ENCODE results near the gene PIEZO1. TPM values are rescaled to one million over a fixed set of nuclear protein-coding genes. Genes with fewer than 3 reads are reported as not detected.

The PIEZO1 gene
- total RNA-seq, 1 donor from 2014 or later = 247 TPM

DNA sequence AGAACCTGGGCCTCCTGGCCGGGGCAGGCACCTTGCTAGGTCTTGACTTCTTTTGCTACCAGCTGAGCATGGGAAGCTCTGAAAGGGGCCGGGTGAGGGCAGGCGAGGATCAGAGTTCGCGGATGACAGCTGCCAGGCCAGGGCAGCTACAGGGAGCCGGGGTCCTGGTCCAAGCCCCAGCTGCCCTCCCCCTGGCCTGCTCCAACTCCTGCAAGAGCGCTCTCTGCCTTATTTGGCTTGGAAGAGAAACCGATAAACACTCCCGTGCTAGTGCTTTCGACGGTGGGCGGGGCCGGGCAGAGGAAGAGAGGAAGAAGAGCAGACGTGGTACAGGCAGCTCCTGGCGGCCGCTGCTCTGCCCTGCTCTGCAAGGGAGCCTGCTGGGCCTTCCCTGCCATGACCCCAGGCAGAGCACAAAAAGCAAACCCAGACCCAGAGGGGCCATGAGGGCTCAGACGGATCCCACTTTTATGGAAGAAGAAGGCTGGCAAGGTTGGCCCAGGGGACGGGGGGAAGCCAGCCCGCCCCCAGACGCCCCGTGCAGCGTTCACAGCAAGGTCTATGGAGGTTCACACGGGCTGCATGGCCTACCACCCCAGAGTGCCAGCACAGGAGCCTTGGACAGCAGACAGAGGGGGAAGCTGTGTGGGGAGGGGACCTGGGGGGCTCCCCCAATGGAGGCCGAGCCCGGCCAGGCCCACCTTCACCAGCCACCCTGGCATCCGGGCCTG is 25.6 kb downstream of the PIEZO1 start:
- H2AFZ ChIP-seq (ENCODE audit: low read depth, low read length) = no peak overlapping the region
- no peak overlapping the region for H3K4me2 ChIP-seq (ENCODE audit: low read length)
- H3K79me2 ChIP-seq (ENCODE audit: insufficient read depth, low read length) = peaks cover 92% of the 10 kb centered on the region
- Mint-ChIP-seq H3K27ac (ENCODE audit: unreplicated experiment) (no peak overlapping the region), H3K36me3 (ENCODE audit: low read depth, unreplicated experiment) (peaks cover 5% of the 10 kb centered on the region), H3K4me3 (ENCODE audit: unreplicated experiment) (no peak overlapping the region), H3K9me3 (ENCODE audit: unreplicated experiment) (no peaks in the 10 kb centered on the region), H3K4me1 (ENCODE audit: low read depth, unreplicated experiment) (peaks cover 35% of the 10 kb centered on the region), H3K27me3 (ENCODE audit: low read depth, unreplicated experiment) (no peaks in the 10 kb centered on the region)
- H3K27ac ChIP-seq (ENCODE audit: low read depth, low read length) = no peak overlapping the region
- H3K4me1 ChIP-seq (ENCODE audit: insufficient read depth, low read length) = peaks cover 44% of the 10 kb centered on the region
- FAIRE-seq (no peak), DNase-seq (ENCODE audit: low read depth) (no peak)
- TF ChIP-seq, protein P1, sequence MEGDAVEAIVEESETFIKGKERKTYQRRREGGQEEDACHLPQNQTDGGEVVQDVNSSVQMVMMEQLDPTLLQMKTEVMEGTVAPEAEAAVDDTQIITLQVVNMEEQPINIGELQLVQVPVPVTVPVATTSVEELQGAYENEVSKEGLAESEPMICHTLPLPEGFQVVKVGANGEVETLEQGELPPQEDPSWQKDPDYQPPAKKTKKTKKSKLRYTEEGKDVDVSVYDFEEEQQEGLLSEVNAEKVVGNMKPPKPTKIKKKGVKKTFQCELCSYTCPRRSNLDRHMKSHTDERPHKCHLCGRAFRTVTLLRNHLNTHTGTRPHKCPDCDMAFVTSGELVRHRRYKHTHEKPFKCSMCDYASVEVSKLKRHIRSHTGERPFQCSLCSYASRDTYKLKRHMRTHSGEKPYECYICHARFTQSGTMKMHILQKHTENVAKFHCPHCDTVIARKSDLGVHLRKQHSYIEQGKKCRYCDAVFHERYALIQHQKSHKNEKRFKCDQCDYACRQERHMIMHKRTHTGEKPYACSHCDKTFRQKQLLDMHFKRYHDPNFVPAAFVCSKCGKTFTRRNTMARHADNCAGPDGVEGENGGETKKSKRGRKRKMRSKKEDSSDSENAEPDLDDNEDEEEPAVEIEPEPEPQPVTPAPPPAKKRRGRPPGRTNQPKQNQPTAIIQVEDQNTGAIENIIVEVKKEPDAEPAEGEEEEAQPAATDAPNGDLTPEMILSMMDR (IDR thresholded peaks at IDR 0.05; ENCODE audit: insufficient read depth, low read depth, low read length) = no peak
- no peak for TF ChIP-seq EZH2 (IDR thresholded peaks at IDR 0.05; ENCODE audit: insufficient read depth, low read length)
- H3K27me3 ChIP-seq (ENCODE audit: insufficient read depth, low read length) = no peaks in the 10 kb centered on the region
- peaks cover 96% of the 10 kb centered on the region for H4K20me1 ChIP-seq (ENCODE audit: insufficient read depth, low read length)
- H3K36me3 ChIP-seq (ENCODE audit: insufficient read depth, low read length) = no peaks in the 10 kb centered on the region
- no peak overlapping the region for H3K9ac ChIP-seq (ENCODE audit: low read length)
- H3K4me3 ChIP-seq (ENCODE audit: insufficient read depth, low read depth, low read length) = no peak overlapping the region
- H3K9me3 ChIP-seq (ENCODE audit: insufficient read depth, low read depth, low read length) = no peaks in the 10 kb centered on the region

DNA sequence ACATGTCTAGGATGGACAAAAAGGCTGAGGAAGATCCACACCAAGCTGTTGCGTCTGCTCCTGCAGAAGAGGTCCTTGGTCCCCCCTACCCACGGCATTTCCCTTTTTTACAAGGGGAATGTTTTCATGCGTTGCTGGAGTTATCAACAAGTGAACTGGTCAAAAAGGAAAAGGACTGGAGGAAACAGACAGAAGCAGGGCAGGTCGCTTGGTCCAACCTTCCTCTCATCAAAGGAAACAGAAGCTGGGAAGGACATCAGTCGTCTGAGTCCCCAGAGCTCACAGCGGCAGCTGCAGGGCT is 26.1 kb downstream of the PIEZO1 start:
- peaks cover 92% of the 10 kb centered on the region for H3K79me2 ChIP-seq (ENCODE audit: insufficient read depth, low read length)
- no peaks in the 10 kb centered on the region for H3K9me3 ChIP-seq (ENCODE audit: insufficient read depth, low read depth, low read length)
- FAIRE-seq = no peak
- no peak for DNase-seq (ENCODE audit: low read depth)
- no peak overlapping the region for H3K27ac ChIP-seq (ENCODE audit: low read depth, low read length)
- peaks cover 31% of the 10 kb centered on the region for H3K4me1 Mint-ChIP-seq (ENCODE audit: low read depth, unreplicated experiment)
- H2AFZ ChIP-seq (ENCODE audit: low read depth, low read length) = no peak overlapping the region
- H3K9ac ChIP-seq (ENCODE audit: low read length) = no peak overlapping the region
- no peaks in the 10 kb centered on the region for H3K36me3 ChIP-seq (ENCODE audit: insufficient read depth, low read length)
- peak overlapping the region; percentile 69 for H3K27ac Mint-ChIP-seq (ENCODE audit: unreplicated experiment)
- H3K27me3 Mint-ChIP-seq (ENCODE audit: low read depth, unreplicated experiment) = no peaks in the 10 kb centered on the region
- peaks cover 5% of the 10 kb centered on the region for H3K36me3 Mint-ChIP-seq (ENCODE audit: low read depth, unreplicated experiment)
- no peaks in the 10 kb centered on the region for H3K27me3 ChIP-seq (ENCODE audit: insufficient read depth, low read length)
- no peaks in the 10 kb centered on the region for H3K9me3 Mint-ChIP-seq (ENCODE audit: unreplicated experiment)
- no peak overlapping the region for H3K4me2 ChIP-seq (ENCODE audit: low read length)
- no peak for TF ChIP-seq EZH2 (IDR thresholded peaks at IDR 0.05; ENCODE audit: insufficient read depth, low read length)
- TF ChIP-seq, protein P1 (IDR thresholded peaks at IDR 0.05; ENCODE audit: insufficient read depth, low read depth, low read length) = no peak
- peaks cover 47% of the 10 kb centered on the region for H3K4me1 ChIP-seq (ENCODE audit: insufficient read depth, low read length)
- H4K20me1 ChIP-seq (ENCODE audit: insufficient read depth, low read length) = peaks cover 96% of the 10 kb centered on the region
- H3K4me3 ChIP-seq (ENCODE audit: insufficient read depth, low read depth, low read length) = no peak overlapping the region
- H3K4me3 Mint-ChIP-seq (ENCODE audit: unreplicated experiment) = peak overlapping the region; percentile 37

DNA sequence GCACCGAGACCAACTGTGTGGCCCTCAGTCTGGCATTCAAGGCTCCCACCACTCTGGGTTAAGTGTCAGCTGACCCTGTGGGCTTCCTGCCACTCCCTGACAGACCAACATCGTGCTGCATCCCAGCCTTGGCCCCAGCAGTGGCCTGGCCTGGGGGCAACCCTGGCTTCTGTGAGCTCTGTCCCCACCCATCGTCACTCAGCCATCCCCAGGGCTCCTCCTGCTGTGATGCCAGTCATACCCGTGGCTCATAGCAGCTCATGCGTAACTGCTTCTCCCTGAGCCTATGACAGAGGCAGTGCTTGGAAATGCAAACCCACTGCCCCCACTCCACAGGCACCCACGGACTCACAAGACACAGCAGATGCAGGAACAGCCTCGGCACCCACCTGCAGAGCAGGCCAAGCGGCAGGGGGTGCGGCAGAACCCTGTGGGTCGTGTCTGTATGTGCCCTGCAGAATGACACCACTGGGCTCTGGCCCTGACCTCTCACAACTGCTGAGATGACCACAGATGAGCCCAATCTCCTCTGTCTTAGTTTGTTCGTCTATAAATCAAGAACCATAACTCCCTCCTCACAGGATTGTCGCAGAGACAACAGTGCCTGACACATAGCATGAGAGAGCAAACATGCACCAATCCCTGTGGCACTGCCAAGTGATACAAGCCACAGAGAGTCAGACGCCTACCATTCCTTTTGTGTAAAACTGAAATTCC is 26.6 kb downstream of the PIEZO1 start:
- Histone ChIP-seq H4K20me1 (ENCODE audit: insufficient read depth, low read length) (peaks cover 96% of the 10 kb centered on the region), H3K9ac (ENCODE audit: low read length) (no peak overlapping the region), H3K36me3 (ENCODE audit: insufficient read depth, low read length) (no peaks in the 10 kb centered on the region), H3K27ac (ENCODE audit: low read depth, low read length) (no peak overlapping the region), H3K9me3 (ENCODE audit: insufficient read depth, low read depth, low read length) (no peaks in the 10 kb centered on the region), H3K27me3 (ENCODE audit: insufficient read depth, low read length) (no peaks in the 10 kb centered on the region), H3K4me1 (ENCODE audit: insufficient read depth, low read length) (peaks cover 43% of the 10 kb centered on the region), H3K4me2 (ENCODE audit: low read length) (no peak overlapping the region), H2AFZ (ENCODE audit: low read depth, low read length) (no peak overlapping the region), H3K4me3 (ENCODE audit: insufficient read depth, low read depth, low read length) (no peak overlapping the region), H3K79me2 (ENCODE audit: insufficient read depth, low read length) (peaks cover 92% of the 10 kb centered on the region)
- H3K9me3 Mint-ChIP-seq (ENCODE audit: unreplicated experiment) = no peaks in the 10 kb centered on the region
- FAIRE-seq (no peak), DNase-seq (ENCODE audit: low read depth) (no peak)
- peak overlapping the region; percentile 72 for H3K27ac Mint-ChIP-seq (ENCODE audit: unreplicated experiment)
- peaks cover 30% of the 10 kb centered on the region for H3K4me1 Mint-ChIP-seq (ENCODE audit: low read depth, unreplicated experiment)
- no peaks in the 10 kb centered on the region for H3K27me3 Mint-ChIP-seq (ENCODE audit: low read depth, unreplicated experiment)
- TF ChIP-seq EZH2 (IDR thresholded peaks at IDR 0.05; ENCODE audit: insufficient read depth, low read length) = no peak
- TF ChIP-seq, protein P1 (IDR thresholded peaks at IDR 0.05; ENCODE audit: insufficient read depth, low read depth, low read length) = no peak
- H3K4me3 Mint-ChIP-seq (ENCODE audit: unreplicated experiment) = peak overlapping the region; percentile 37
- H3K36me3 Mint-ChIP-seq (ENCODE audit: low read depth, unreplicated experiment) = peaks cover 5% of the 10 kb centered on the region

Measured in astrocyte (in vitro differentiated cells and primary cell).